ENCODE data around the gene APOL5. TPM values are rescaled to one million over a fixed set of nuclear protein-coding genes. Genes with fewer than 3 reads are reported as not detected.

The APOL5 gene
- total RNA-seq, 1 donor from 2014 or later: not detected

- H3K27ac Mint-ChIP-seq (ENCODE audit: unreplicated experiment): no peak overlapping the region
- DNase-seq: no peak
- peaks cover 5% of the 10 kb centered on the region for H3K9me3 Mint-ChIP-seq (ENCODE audit: unreplicated experiment)
- H3K27me3 Mint-ChIP-seq (ENCODE audit: unreplicated experiment): no peaks in the 10 kb centered on the region
- H3K4me1 Mint-ChIP-seq (ENCODE audit: low read depth, unreplicated experiment): peaks cover 19% of the 10 kb centered on the region
- H3K36me3 Mint-ChIP-seq (ENCODE audit: unreplicated experiment): no peaks in the 10 kb centered on the region
- no peak overlapping the region for H3K4me3 Mint-ChIP-seq (ENCODE audit: unreplicated experiment)
- TF ChIP-seq CTCF (IDR thresholded peaks at IDR 0.05; ENCODE audit: partially characterized antibody, unreplicated experiment): no peak
These were observed 34.6 kb downstream of the APOL5 start for GRCh38 chr22:35752006-35752862.

- H3K36me3 Mint-ChIP-seq (ENCODE audit: unreplicated experiment): no peaks in the 10 kb centered on the region
- no peak for DNase-seq
- H3K9me3 Mint-ChIP-seq (ENCODE audit: unreplicated experiment): peaks cover 5% of the 10 kb centered on the region
- H3K4me1 Mint-ChIP-seq (ENCODE audit: low read depth, unreplicated experiment): peaks cover 19% of the 10 kb centered on the region
- no peak overlapping the region for H3K27ac Mint-ChIP-seq (ENCODE audit: unreplicated experiment)
- TF ChIP-seq CTCF (IDR thresholded peaks at IDR 0.05; ENCODE audit: partially characterized antibody, unreplicated experiment): no peak
- no peaks in the 10 kb centered on the region for H3K27me3 Mint-ChIP-seq (ENCODE audit: unreplicated experiment)
- no peak overlapping the region for H3K4me3 Mint-ChIP-seq (ENCODE audit: unreplicated experiment)
These were observed 35.2 kb downstream of the APOL5 start for GRCh38 chr22:35752863-35753189.

- no peak overlapping the region for H3K4me3 Mint-ChIP-seq (ENCODE audit: unreplicated experiment)
- no peaks in the 10 kb centered on the region for H3K36me3 Mint-ChIP-seq (ENCODE audit: unreplicated experiment)
- H3K4me1 Mint-ChIP-seq (ENCODE audit: low read depth, unreplicated experiment): peaks cover 17% of the 10 kb centered on the region
- TF ChIP-seq CTCF (IDR thresholded peaks at IDR 0.05; ENCODE audit: partially characterized antibody, unreplicated experiment): no peak
- DNase-seq: no peak
- no peak overlapping the region for H3K27ac Mint-ChIP-seq (ENCODE audit: unreplicated experiment)
- H3K27me3 Mint-ChIP-seq (ENCODE audit: unreplicated experiment): no peaks in the 10 kb centered on the region
- peaks cover 6% of the 10 kb centered on the region for H3K9me3 Mint-ChIP-seq (ENCODE audit: unreplicated experiment)
These were observed 37.1 kb downstream of the APOL5 start for GRCh38 chr22:35754761-35755160.

- Mint-ChIP-seq H3K36me3 (ENCODE audit: unreplicated experiment) (no peaks in the 10 kb centered on the region), H3K4me1 (ENCODE audit: low read depth, unreplicated experiment) (peaks cover 7% of the 10 kb centered on the region), H3K4me3 (ENCODE audit: unreplicated experiment) (no peak overlapping the region), H3K9me3 (ENCODE audit: unreplicated experiment) (peaks cover 2% of the 10 kb centered on the region), H3K27me3 (ENCODE audit: unreplicated experiment) (no peaks in the 10 kb centered on the region), H3K27ac (ENCODE audit: unreplicated experiment) (no peak overlapping the region)
- TF ChIP-seq CTCF (IDR thresholded peaks at IDR 0.05; ENCODE audit: partially characterized antibody, unreplicated experiment): no peak
- DNase-seq: no peak
These were observed 39.0 kb downstream of the APOL5 start for GRCh38 chr22:35756722-35757121.

GRCh38 chr22:35758394-35758793 lies 40.7 kb downstream of the APOL5 start:
- no peak for TF ChIP-seq CTCF (IDR thresholded peaks at IDR 0.05; ENCODE audit: partially characterized antibody, unreplicated experiment)
- Mint-ChIP-seq H3K4me3 (ENCODE audit: unreplicated experiment) (no peak overlapping the region), H3K9me3 (ENCODE audit: unreplicated experiment) (peaks cover 2% of the 10 kb centered on the region), H3K27ac (ENCODE audit: unreplicated experiment) (no peak overlapping the region), H3K36me3 (ENCODE audit: unreplicated experiment) (no peaks in the 10 kb centered on the region), H3K27me3 (ENCODE audit: unreplicated experiment) (no peaks in the 10 kb centered on the region), H3K4me1 (ENCODE audit: low read depth, unreplicated experiment) (peaks cover 2% of the 10 kb centered on the region)
- no peak for DNase-seq
